Common myeloid progenitor, CD34-positive (primary cell): ENCODE measurements around the gene BCL2L12.

Source experiments
- CTCF ChIA-PET: fragments of 350-600 bp; sonication (Branson Sonifier 250); formaldehyde crosslinking; loops from one replicate; lab custom pipeline; 2021; ENCODE audit warnings: antibody characterized with exemption; lab: Charles Lee
- POLR2A ChIA-PET: fragments of 350-600 bp; sonication (Branson Sonifier 250); formaldehyde crosslinking; loops from one replicate; lab custom pipeline; 2021; ENCODE audit warnings: antibody characterized with exemption; lab: Charles Lee
- DNase-seq, 3 donors: peaks; one replicate each; pipeline versions ENCODE4 v3.0.0 to v3.0.0-alpha.2; 2013
- H3K27ac ChIP-seq, 2 experiments: 1 replicate in 1 of 2; 2 replicates in 1 of 2; pipeline ENCODE4 v1.7.0; 2013; ENCODE audit warnings: inconsistent platforms in 2 of 2, low read length in 2 of 2, mild to moderate bottlenecking in 2 of 2, low read depth in 1 of 2, moderate library complexity in 1 of 2; ENCODE audit not compliant: severe bottlenecking in 2 of 2, insufficient read depth in 1 of 2, poor library complexity in 1 of 2
- H3K27me3 ChIP-seq, 5 experiments: replicated peaks in 2 of 5; 1 replicate in 3 of 5; 2 replicates in 2 of 5; pipeline versions ENCODE4 v1.6.1 to v1.7.0; 2013; ENCODE audit warnings: low read length in 4 of 5, mild to moderate bottlenecking in 2 of 5, moderate library complexity in 2 of 5, inconsistent platforms in 1 of 5; ENCODE audit not compliant: insufficient read depth in 5 of 5, control insufficient read depth in 4 of 5
- H3K36me3 ChIP-seq, 4 experiments: 1 replicate in 2 of 4; 2 replicates in 2 of 4; pipeline versions ENCODE4 v1.6.1 to v1.7.0; 2013; ENCODE audit warnings: low read length in 3 of 4, control low read depth in 1 of 4, mild to moderate bottlenecking in 1 of 4; ENCODE audit not compliant: control insufficient read depth in 4 of 4, insufficient read depth in 4 of 4
- H3K4me1 ChIP-seq, 4 experiments: 1 replicate in 3 of 4; 2 replicates in 1 of 4; pipeline versions ENCODE4 v1.6.1 to v1.7.1; 2013; ENCODE audit warnings: low read length in 3 of 4, mild to moderate bottlenecking in 3 of 4, control low read depth in 1 of 4, inconsistent platforms in 1 of 4, moderate library complexity in 1 of 4; ENCODE audit not compliant: control insufficient read depth in 4 of 4, insufficient read depth in 4 of 4; ENCODE audit errors: control extremely low read depth in 1 of 4
- H3K4me3 ChIP-seq, 7 experiments: 1 replicate in 4 of 7; 2 replicates in 3 of 7; pipeline versions ENCODE4 v1.5.1 to v1.7.0; 2013; ENCODE audit warnings: mild to moderate bottlenecking in 7 of 7, low read length in 6 of 7, moderate library complexity in 6 of 7, inconsistent platforms in 2 of 7, low read depth in 2 of 7, control low read depth in 1 of 7; ENCODE audit not compliant: insufficient read depth in 4 of 7, control insufficient read depth in 1 of 7; ENCODE audit errors: extremely low read depth in 1 of 7
- H3K9me3 ChIP-seq, 5 experiments: 1 replicate in 4 of 5; 2 replicates in 1 of 5; pipeline versions ENCODE4 v1.6.1 to v1.7.1; 2013; ENCODE audit warnings: low read length in 4 of 5, mild to moderate bottlenecking in 2 of 5, inconsistent platforms in 1 of 5, low read depth in 1 of 5, moderate library complexity in 1 of 5; ENCODE audit not compliant: control insufficient read depth in 4 of 5, insufficient read depth in 2 of 5; ENCODE audit errors: control extremely low read depth in 1 of 5
- WGBS: methylation state at CpG from one replicate; pipeline ENCODE4 v1.1.5; 2013; ENCODE audit not compliant: insufficient coverage; 5-methylcytosine and 5-hydroxymethylcytosine counted together

BCL2L12 gene

DNA sequence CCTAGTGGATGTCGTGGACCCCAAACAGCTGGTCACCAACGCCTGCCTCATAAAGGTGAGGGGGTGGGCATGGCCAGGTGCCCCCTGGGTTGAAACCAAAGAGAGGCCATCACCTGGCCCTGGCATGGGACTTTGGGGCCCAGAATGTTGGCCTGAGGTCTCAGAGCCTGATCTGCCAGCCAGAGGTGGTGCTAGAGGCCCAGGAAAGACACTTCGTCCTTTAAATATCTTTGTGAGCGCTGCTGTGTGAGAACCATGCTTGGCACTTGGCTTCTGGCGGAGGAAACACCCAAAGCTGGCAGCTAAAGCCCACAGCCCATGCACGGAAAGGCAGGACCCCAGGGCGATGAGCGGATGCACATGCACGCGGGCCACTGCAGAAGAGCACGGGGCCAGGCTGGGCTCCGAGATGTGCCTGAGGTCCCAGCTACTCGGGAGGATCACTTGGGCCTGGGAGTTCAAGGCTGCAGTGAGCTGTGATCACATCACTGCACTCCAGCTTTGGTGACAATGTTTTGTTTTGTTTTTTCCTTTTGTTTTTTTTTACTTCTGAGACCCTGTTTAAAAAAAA, 19.3 kb downstream of the BCL2L12 start:
- WGBS: 97% methylated on average over 12 of the region's 13 CpGs
- peaks cover 0 to 40% (median 27%) of the 10 kb centered on the region in 4 experiments for H3K4me1 ChIP-seq
- H3K36me3 ChIP-seq: peaks cover 9 to 79% (median 43%) of the 10 kb centered on the region in 4 experiments
- H3K4me3 ChIP-seq: no peak overlapping the region
- H3K27me3 ChIP-seq: peaks cover 0 to 12% (median 6%) of the 10 kb centered on the region in 5 experiments
- no peak overlapping the region for H3K27ac ChIP-seq
- H3K9me3 ChIP-seq: no peaks in the 10 kb centered on the region
- ChIA-PET POLR2A (interaction anchor here (0.6 kb wide), 1 partner anchor 113 kb away, joined by 6 read pairs; no protein-coding TSS in a partner anchor), CTCF (interaction anchor here (0.6 to 1.4 kb wide), 5 partner anchors 12 to 125 kb away, joined by 3 to 4 read pairs (median 3); no protein-coding TSS in a partner anchor)
- DNase-seq: no peak

DNA sequence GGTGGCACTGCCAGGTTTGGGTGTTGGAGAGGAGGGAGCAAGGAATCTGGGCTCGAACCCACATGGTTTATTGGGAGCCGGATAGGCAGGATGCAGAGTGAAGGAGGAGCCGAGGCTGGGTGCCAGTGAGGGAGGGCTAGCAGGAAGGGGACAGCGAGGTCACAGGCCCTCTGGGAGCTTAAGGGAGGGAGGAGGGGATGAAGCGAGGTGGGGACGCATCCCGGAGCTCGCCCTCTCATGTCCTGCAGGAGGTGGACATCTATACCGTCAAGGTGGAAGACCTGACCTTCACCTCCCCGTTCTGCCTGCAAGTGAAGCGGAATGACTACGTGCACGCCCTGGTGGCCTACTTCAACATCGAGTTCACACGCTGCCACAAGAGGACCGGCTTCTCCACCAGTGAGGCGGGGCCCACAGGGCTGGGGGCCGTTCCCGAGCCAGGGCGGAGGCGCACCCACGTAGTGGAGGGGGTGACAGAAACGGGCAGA, 20.2 kb downstream of the BCL2L12 start:
- DNase-seq: no peak
- no peak overlapping the region for H3K27ac ChIP-seq
- ChIA-PET CTCF (interaction anchor here (1.0 to 2.4 kb wide), 4 partner anchors 8 to 77 kb away, joined by 3 to 7 read pairs (median 4); partner anchors contain the start of genes PRMT1 and TSKS), POLR2A (interaction anchor here (0.6 kb wide), 1 partner anchor 113 kb away, joined by 6 read pairs; no protein-coding TSS in a partner anchor)
- H3K36me3 ChIP-seq: peaks cover 9 to 74% (median 43%) of the 10 kb centered on the region in 4 experiments
- H3K27me3 ChIP-seq: peaks cover 0 to 20% (median 14%) of the 10 kb centered on the region in 5 experiments
- H3K9me3 ChIP-seq: no peaks in the 10 kb centered on the region
- no peak overlapping the region for H3K4me3 ChIP-seq
- H3K4me1 ChIP-seq: peaks cover 0 to 41% (median 25%) of the 10 kb centered on the region in 4 experiments
- 96% methylated on average over 22 of the region's 23 CpGs for WGBS

DNA sequence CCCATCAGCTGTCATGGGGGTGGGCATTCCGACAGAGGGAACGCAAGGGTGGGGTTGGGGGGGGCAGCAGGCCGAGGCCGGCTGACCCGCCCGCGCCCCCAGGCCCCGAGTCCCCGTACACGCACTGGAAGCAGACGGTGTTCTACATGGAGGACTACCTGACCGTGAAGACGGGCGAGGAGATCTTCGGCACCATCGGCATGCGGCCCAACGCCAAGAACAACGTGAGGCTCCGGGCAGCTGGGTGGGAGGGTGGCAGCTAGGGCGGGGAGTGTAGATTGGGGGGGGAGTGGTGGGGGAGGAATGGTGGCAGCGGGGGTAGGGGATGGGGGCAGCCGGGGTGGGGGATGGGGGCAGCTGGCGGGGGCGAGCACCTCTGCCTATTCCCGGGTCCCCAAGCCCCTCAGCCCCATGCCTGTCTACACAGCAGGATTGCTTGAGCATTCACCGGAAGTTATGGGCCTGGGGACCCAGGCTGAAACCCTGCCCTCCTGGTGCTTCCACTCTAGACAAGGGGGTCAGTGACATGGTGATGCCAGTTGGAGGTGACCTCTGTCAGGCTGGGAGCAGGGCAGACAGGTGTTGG, 20.9 kb downstream of the BCL2L12 start:
- Histone ChIP-seq H3K4me1 (peaks cover 0 to 47% (median 29%) of the 10 kb centered on the region in 4 experiments), H3K27ac (no peak overlapping the region), H3K9me3 (no peaks in the 10 kb centered on the region), H3K36me3 (peaks cover 9 to 74% (median 43%) of the 10 kb centered on the region in 4 experiments), H3K4me3 (no peak overlapping the region), H3K27me3 (peaks cover 0 to 27% (median 17%) of the 10 kb centered on the region in 5 experiments)
- ChIA-PET POLR2A (no interaction called here), CTCF (interaction anchor here (1.0 to 2.4 kb wide), 2 partner anchors 9 to 77 kb away, joined by 3 to 7 read pairs; partner anchors contain the start of genes PRMT1 and TSKS)
- WGBS: 92% methylated on average over 13 of the region's 27 CpGs
- no peak for DNase-seq

DNA sequence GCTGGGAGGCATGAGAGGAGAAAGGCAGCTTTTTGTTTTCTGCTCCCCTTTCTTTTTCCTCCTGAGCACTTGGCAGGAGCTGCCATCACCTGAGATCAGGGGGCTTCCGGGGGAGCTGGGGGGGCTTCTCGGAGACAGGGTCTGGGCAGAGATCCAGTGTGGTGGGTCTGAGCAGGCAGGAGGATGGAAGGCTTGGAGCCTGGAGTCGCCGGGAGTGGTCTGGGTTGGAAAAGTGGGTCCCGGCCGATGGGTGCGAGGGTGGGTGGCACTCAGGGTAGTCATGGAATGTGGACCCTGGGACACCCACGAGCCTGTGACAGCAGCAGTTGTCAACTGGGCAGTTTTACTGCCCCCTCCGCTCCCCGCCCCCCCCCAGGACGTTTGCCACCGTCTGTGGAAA, 21.4 kb downstream of the BCL2L12 start:
- Histone ChIP-seq H3K36me3 (peaks cover 5 to 68% (median 38%) of the 10 kb centered on the region in 4 experiments), H3K4me3 (no peak overlapping the region), H3K4me1 (peaks cover 0 to 48% (median 29%) of the 10 kb centered on the region in 4 experiments), H3K27me3 (peaks cover 0 to 33% (median 19%) of the 10 kb centered on the region in 5 experiments), H3K9me3 (no peaks in the 10 kb centered on the region), H3K27ac (no peak overlapping the region)
- CTCF ChIA-PET: interaction anchor here (2.4 kb wide), 1 partner anchor 9 kb away, joined by 7 read pairs; the partner anchor contains the start of gene PRMT1
- 100% methylated on average over 6 of the region's 12 CpGs for WGBS
- DNase-seq: no peak
- POLR2A ChIA-PET: no interaction called here

DNA sequence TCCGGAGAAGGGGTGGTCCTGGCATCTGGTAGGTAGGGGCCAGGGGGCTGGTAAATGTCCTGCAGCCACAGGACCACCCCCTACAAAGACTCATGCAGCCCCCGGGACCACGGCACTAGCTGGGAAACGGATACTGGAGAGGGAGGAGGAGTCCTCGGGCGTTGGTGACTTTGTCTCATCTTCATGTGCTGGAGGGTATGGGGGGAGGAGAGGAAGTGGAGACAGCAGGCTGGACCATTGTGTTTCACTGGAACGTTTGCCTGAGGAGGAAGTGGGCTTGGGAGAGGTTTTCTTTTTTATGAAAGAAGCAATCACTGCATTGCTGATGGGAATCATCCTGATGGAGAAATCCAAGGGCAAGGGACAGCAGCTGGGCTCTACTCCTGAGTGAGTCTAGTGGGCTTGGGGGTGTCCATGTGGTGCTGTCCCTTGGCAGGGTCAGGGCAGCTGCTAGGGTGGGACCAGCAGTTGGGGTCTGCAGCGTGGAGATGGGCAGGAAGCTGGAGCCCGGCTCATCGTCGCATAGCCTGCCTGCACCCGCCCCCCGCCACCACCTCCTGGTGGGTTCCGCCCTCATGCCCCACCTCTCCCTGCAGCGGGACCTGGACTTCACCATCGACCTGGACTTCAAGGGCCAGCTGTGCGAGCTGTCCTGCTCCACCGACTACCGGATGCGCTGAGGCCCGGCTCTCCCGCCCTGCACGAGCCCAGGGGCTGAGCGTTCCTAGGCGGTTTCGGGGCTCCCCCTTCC, 22.0 kb downstream of the BCL2L12 start:
- no peak overlapping the region for H3K4me3 ChIP-seq
- H3K4me1 ChIP-seq: peaks cover 0 to 48% (median 29%) of the 10 kb centered on the region in 4 experiments
- 70% methylated on average over 20 of the region's 26 CpGs for WGBS
- ChIA-PET CTCF (interaction anchor here (2.4 kb wide), 1 partner anchor 10 kb away, joined by 7 read pairs; the partner anchor contains the start of gene PRMT1), POLR2A (interaction anchor here (0.9 kb wide), 1 partner anchor 182 kb away, joined by 3 read pairs; no protein-coding TSS in a partner anchor)
- H3K27ac ChIP-seq: no peak overlapping the region
- DNase-seq: no peak
- no peaks in the 10 kb centered on the region for H3K9me3 ChIP-seq
- H3K36me3 ChIP-seq: peaks cover 2 to 63% (median 34%) of the 10 kb centered on the region in 4 experiments
- peaks cover 0 to 38% (median 23%) of the 10 kb centered on the region in 5 experiments for H3K27me3 ChIP-seq

DNA sequence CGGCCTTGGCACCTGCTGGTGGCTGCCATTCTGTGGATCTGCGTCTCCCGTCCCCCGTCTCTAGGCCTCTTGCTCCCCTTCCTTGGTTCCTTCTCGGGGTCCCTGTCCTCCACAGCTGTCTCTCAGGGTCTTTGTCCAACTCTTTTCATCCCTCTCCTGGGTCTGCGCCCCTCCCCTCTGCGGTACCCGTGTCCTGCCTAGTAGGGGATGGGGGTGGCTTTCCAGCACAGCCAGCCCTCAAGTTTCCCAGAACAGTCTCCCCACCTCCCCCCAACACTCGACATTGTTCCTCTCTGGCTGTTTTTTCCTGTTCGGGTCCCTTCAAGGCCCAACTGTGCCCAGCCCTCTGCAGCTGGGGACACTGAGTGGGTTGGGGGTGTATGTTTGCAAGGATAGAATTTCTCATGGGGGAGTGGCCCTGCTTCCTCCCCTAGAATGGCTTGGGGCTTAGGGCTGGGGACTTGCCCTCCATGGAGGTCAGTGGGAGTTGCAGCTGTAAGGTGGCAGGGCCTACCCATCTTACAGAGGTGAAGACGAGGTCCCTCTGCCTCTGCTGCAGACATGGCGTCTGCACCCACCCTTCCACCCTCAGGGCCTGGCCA, 22.9 kb downstream of the BCL2L12 start:
- Histone ChIP-seq H3K4me1 (peaks cover 0 to 48% (median 29%) of the 10 kb centered on the region in 4 experiments), H3K4me3 (no peak overlapping the region), H3K27me3 (peaks cover 0 to 38% (median 23%) of the 10 kb centered on the region in 5 experiments), H3K9me3 (no peaks in the 10 kb centered on the region), H3K27ac (no peak overlapping the region), H3K36me3 (peaks cover 2 to 58% (median 31%) of the 10 kb centered on the region in 4 experiments)
- CTCF ChIA-PET: interaction anchor here (1.2 to 2.5 kb wide), 5 partner anchors 8 to 123 kb away, joined by 3 to 8 read pairs (median 4); partner anchors contain the start of gene AP2A1
- no peak for DNase-seq
- POLR2A ChIA-PET: interaction anchor here (0.9 to 1.4 kb wide), 2 partner anchors 12 to 181 kb away, joined by 3 to 4 read pairs; partner anchors contain the start of gene PRMT1
- 78% methylated on average over 6 of the region's 12 CpGs for WGBS
